Stimulated activated CD4-positive, alpha-beta T cell treated with anti-CD3 and anti-CD28 coated beads, Interleukin-12 subunit alpha, Interleukin-12 subunit beta, amount 100 ng/mL, for 4 hours (primary cell): ENCODE measurements around the gene ZNF579.
"Not testable (repeated sequence)": the region's sequence is repeated elsewhere in the genome, so short reads cannot be mapped to it uniquely, and the experiment has no call there.

Source experiments
- DNase-seq: peaks from one replicate; pipeline ENCODE4 v3.0.0-alpha.2; 2020

ZNF579 gene

DNA sequence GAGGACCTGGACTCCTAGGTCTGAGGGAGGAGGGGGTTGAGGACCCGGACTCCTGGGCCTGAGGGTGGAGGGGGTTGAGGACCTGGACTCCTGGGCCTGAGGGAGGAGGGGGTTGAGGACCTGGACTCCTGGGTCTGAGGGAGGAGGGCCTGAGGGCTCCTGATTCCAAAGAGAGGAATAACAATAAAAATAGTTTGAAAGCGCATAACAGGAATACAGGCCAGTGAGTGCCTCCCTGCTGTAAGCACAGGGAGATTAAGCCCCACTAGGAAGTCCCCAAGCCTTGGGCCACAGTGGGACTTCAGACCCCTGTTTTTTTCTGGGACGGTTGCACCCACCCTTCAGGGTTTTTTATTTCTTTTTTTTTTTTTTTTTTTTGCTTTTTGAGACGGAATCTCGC, 42.5 kb downstream of the ZNF579 start:
- DNase-seq = no peak

GRCh38 chr19:55537741-55538111, 42.9 kb downstream of the ZNF579 start:
- DNase-seq = no peak

GRCh38 chr19:55536951-55537740, 43.5 kb downstream of the ZNF579 start, which contains the start of gene SBK2:
Gene SBK2, minus strand, starts transcription at chr19:55537133. Its CDS starts 839 bp downstream, at chr19:55536294.
- DNase-seq = no peak

DNA sequence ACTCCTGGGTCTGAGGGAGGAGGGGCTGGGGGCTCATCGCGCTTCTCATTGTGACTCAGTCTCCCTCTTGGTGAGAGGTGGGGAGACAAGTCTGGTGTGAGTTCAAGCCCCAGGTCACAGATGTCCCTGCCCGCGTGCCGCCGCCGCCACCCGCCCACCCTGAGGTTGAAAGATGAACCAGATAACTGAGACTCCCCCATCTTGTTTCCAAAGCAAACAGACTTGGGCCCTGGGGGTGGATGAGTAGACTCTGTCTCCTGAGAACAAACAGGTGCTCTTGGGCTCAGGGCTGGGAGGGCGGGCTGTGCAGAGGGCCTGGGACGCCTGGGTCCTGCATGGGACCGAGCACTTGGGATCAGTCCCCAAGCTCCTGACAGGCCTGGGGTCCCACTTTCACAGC, 44.3 kb downstream of the ZNF579 start:
- DNase-seq = no peak

DNA sequence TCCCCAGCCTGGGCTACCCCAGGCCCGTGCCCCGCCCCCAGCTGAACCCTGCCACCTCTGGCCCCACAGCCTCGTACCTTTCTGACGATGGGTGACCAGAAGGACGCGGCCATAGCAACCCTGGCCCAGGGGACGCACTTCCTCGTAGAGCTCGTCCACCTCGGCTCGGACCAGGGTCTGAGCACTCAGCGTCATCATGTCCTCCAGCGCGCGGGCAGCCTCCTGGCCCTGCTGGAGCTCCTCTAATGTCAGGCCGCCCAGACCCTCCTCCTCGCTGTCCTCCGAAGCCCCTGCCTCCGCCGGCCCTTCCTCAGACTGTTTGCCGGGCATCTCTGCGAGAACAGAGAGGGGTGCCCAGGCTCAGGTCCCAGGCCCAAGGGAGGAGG, 44.7 kb downstream of the ZNF579 start:
- DNase-seq = no peak

DNA sequence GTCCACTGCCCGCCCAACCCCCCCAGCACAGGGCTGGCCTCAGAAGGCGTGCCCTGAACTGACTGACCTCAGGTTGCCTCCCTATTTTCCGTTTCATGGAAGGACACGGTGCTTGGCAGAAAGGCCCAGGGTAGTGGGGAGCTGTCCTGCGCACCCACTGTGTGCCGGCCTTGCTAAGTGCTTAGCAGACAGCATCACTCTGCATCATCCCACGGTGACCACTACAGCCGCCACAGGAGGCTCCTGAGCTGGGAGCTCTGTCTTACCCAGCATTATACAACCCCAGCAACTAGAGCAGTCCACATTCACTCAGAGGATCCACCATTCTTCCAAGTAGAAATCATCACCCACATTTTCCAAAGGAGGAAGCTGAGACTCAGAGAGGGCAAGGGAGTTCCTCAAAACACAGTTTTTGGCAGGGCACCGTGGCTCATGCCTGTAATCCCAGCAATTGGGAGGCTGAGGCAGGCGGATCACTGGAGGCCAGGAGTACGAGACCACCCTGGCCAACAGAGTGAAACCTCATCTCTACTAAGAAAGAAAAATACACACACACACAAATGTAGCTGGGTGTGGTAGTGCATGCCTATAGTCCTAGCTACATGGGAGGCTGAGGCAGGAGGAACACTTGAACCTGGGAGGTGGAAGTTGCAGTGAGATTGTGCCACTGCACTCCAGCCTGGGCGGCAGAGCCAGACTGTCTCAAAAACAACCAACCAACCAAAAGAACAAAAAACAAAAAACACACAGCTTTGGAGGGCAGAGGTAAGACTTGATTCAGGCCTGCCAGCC, 45.3 kb downstream of the ZNF579 start:
- no peak for DNase-seq

DNA sequence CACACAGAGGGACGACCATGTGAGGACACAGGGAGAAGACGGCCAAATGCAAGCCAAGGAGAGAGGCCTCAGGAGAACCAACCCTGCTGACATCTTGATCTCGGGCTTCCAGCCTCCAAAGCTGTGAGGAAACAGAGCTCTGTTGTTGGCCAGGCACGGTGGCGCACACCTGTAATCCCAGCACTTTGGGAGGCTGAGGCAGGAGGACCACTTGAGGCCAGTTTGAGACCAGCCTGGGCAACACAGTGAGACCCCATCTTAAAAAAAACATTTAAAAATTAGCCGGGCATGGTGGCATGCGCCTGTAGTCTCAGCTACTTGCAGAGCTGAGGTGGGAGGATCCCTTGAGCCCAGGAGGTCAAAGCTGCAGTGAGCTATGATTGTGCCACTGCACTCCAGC, 46.4 kb downstream of the ZNF579 start:
- not testable (repeated sequence) for DNase-seq

DNA sequence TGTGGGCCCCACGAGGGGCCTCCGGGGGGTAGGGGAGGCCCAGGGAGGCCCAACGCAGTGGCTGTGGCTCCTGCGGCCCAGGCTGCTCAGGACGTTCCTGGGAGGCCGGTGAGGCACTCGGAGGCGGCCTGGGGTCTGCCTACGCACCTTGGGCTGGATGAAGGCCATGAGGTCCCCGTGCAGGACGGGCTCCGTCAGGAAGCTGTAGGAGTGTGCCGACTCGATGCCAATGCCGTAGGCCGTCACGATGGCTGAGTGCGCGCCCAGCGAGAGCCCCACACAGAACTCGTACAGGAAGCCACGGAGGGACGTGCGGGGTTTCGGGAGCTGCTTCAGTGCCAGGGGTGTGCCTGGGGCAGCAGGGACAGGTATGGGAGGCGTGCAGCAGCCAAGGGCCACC, 49.7 kb downstream of the ZNF579 start:
- DNase-seq = no peak

- DNase-seq = no peak
Observed at GRCh38 chr19:55529636-55530234, 50.9 kb downstream of the ZNF579 start.

DNA sequence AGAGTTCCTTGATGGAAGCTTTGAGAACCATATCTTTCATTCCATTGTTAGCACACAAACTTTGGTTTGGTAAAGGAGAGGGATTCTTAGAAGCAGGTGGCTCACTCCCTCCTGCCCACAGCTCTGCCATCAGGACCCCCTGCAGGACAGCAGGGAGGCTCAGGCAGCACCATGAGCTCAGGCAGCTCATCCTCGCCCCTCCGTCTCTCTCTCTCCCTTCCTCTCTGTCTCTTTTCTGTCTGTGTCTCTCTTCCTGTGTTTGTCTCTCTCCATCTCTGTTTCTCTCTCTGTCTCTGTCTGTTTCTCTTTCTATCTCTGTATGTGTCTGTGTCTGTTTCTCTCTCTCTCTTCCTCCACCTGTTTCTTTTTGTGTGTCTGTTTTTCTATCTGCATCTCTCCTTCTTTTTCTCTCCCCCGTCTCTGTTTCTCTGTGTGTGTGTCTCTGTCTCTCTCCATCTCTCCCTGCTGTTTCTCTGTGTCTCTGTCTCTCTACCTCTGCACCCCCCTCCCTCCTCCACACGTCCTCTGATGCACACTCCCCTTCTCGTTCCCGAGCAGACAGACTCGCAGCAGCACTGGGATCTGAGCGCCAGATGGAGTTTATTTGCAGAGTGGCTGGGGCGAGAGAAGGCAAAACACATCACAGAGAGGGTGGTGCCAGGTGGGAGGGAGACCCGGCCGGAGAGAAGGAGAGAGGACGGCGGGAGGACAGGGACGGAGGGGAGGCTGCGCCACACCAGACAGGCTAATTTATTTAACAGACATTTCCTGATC, 52.4 kb downstream of the ZNF579 start:
- DNase-seq = no peak

- no peak for DNase-seq
Observed at GRCh38 chr19:55527197-55528029, 53.2 kb downstream of the ZNF579 start.
